Hepatocyte (in vitro differentiated cells): ENCODE data around the gene COL4A1. TPM values are rescaled to one million over a fixed set of nuclear protein-coding genes. Genes with fewer than 3 reads are reported as not detected.

Source experiments
- DNase-seq: peaks from one replicate; pipeline ENCODE4 v3.0.0-alpha.2; 2016; ENCODE audit warnings: low spot score
- H2AFZ ChIP-seq: fragments of 200-600 bp; sonication (generic); 2 replicates; pipeline ENCODE4 v1.6.0; 2016; ENCODE audit warnings: antibody characterized with exemption, mild to moderate bottlenecking
- H3K27ac ChIP-seq: fragments of 200-600 bp; sonication (generic); 2 replicates; pipeline ENCODE4 v1.5.1; 2016; ENCODE audit warnings: mild to moderate bottlenecking
- H3K27me3 ChIP-seq: fragments of 200-600 bp; sonication (generic); 2 replicates; pipeline ENCODE4 v1.6.1; 2016
- H3K36me3 ChIP-seq: fragments of 200-600 bp; sonication (generic); replicated peaks from 2 replicates; pipeline ENCODE4 v1.5.1; 2016; ENCODE audit warnings: low read depth; ENCODE audit not compliant: insufficient read depth
- H3K4me1 ChIP-seq: fragments of 200-600 bp; sonication (generic); 2 replicates; pipeline ENCODE4 v1.5.1; 2016; ENCODE audit warnings: mild to moderate bottlenecking, moderate library complexity; ENCODE audit not compliant: insufficient read depth
- H3K4me2 ChIP-seq: fragments of 200-600 bp; sonication (generic); 2 replicates; pipeline ENCODE4 v1.6.0; 2016
- H3K4me3 ChIP-seq: fragments of 200-600 bp; sonication (generic); 2 replicates; pipeline ENCODE4 v1.5.1; 2016; ENCODE audit warnings: mild to moderate bottlenecking
- H3K79me2 ChIP-seq: fragments of 200-600 bp; sonication (generic); 2 replicates; pipeline ENCODE4 v1.6.0; 2017; ENCODE audit warnings: mild to moderate bottlenecking
- H3K9me2 ChIP-seq: fragments of 200-600 bp; sonication (generic); replicated peaks from 2 replicates; pipeline ENCODE4 v1.6.0; 2017; ENCODE audit warnings: mild to moderate bottlenecking; ENCODE audit not compliant: insufficient read depth
- H3K9me3 ChIP-seq: fragments of 200-600 bp; sonication (generic); 2 replicates; pipeline ENCODE4 v1.5.1; 2016; ENCODE audit warnings: low read depth, mild to moderate bottlenecking
- H4K20me1 ChIP-seq: fragments of 200-600 bp; sonication (generic); 2 replicates; pipeline ENCODE4 v1.6.0; 2016; ENCODE audit warnings: mild to moderate bottlenecking; ENCODE audit not compliant: insufficient read depth, poor library complexity, severe bottlenecking
- CTCF ChIP-seq: fragments of 200-600 bp; sonication (generic); IDR thresholded peaks from 2 replicates; pipeline ENCODE4 v1.5.1; 2016; ENCODE audit warnings: antibody characterized with exemption, mild to moderate bottlenecking; ENCODE audit not compliant: poor library complexity
- EZH2 ChIP-seq: fragments of 200-600 bp; sonication (generic); IDR thresholded peaks from 2 replicates; pipeline ENCODE4 v1.6.1; 2016; ENCODE audit warnings: antibody characterized with exemption, mild to moderate bottlenecking, borderline replicate concordance
- EZH2phosphoT487 ChIP-seq: fragments of 200-600 bp; sonication (generic); IDR thresholded peaks from one replicate; pipeline ENCODE4 v1.6.1; 2018; ENCODE audit warnings: antibody characterized with exemption, mild to moderate bottlenecking, low read depth, moderate library complexity; ENCODE audit not compliant: unreplicated experiment, severe bottlenecking
- WGBS: methylation state at CpG from one replicate; pipeline ENCODE4 v1.1.6; 2016; ENCODE audit warnings: low lambda C conversion rate; ENCODE audit errors: missing lambda C conversion rate; 5-methylcytosine and 5-hydroxymethylcytosine counted together
- polyA plus RNA-seq: library from polyadenylated mRNA; unstranded; fragments of >200 nt; fragmentation: Nextera tagmentation; extraction: Ambion mirVana; gene quantifications from 2 replicates; pipeline ENCODE4 v1.2.1, GENCODE V29; 2016
- total RNA-seq: library from RNA; depleted of rRNA; stranded (reverse); fragments of >200 nt; gene quantifications from 2 replicates; pipeline ENCODE4 v1.2.3, GENCODE V29; 2014

Gene COL4A1
- total and polyA plus RNA-seq, 2 experiments from 2014 or later = 138 to 269 TPM

DNA sequence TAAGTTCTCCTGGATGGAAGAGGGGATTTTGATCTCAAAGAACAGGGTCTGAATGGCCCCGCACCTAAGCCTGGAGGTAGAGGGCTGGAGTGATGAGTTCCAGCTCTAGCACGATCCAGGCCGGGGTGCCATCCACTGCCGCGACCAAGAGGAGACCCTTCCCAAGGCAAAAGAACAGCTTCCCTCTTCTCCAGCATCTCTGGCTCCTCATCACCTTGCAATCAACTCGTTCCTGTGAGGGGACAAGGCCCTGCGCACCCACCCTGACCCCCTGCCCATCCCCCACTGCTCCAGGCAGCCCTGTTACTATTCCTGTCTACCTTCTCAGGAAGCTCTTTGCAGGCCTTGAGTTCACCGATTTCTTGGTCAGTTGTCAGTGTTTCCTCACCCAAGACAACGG, 17.8 kb downstream of the COL4A1 start:
- peaks cover 20% of the 10 kb centered on the region for H3K79me2 ChIP-seq
- H3K4me2 ChIP-seq = no peak overlapping the region
- DNase-seq = no peak
- H3K27ac ChIP-seq = no peak overlapping the region
- no peak overlapping the region for H3K4me3 ChIP-seq
- no peak for TF ChIP-seq CTCF
- no peaks in the 10 kb centered on the region for H3K9me2 ChIP-seq
- 96% methylated on average over 9 of the region's 9 CpGs for WGBS
- H3K36me3 ChIP-seq = no peaks in the 10 kb centered on the region
- H3K27me3 ChIP-seq = no peaks in the 10 kb centered on the region
- H2AFZ ChIP-seq = no peak overlapping the region
- no peaks in the 10 kb centered on the region for H3K9me3 ChIP-seq
- no peaks in the 10 kb centered on the region for H3K4me1 ChIP-seq
- peaks cover 3% of the 10 kb centered on the region for H4K20me1 ChIP-seq

DNA sequence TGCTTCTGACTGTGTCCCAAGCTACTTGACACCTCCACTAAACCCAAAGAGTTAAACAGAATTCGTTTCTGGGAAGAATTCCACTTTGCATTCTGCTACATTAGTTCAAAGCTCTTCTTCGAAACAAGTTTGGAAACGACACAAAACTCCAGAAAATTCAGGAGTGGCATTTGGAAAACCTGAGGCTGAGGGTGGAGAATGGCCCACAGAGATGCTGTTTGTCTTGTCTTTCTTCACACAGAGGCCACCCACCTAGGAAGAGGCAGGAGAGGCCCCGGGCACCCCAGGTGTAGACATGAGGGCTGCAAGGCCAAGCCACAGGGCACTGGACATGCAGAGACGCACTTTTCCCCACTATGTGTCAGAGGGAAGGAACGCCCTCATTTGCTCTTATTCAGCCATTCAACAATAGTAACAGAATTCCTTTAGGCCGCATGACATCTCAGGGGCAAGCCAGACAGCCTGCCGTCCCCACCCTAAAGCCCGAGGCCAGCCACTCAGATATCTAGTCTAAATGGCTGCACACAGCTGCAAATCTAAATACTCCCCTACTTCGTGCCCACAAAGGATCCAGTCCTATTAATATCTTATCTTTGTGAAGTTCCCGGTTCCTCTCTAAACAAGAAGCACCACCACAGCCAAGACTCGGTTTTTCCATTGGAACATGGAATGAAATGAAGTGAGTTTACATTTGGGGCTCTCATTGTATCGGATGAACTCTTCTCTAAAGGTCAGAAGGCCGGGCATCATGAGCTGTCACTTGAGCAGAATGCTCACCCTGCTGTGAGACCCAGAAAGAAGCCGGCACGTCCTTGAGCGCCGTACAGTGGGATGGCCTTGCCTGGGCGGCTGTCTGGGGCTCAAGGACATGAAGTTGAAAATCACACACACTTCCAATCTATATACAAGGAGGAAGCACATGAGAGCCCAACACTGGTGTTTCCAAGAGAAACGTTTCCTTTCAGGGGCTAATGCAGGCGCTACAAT, 19.8 kb downstream of the COL4A1 start:
- 83% methylated on average over 21 of the region's 21 CpGs for WGBS
- Histone ChIP-seq H3K27ac (no peak overlapping the region), H3K4me3 (no peak overlapping the region), H4K20me1 (no peaks in the 10 kb centered on the region), H3K4me1 (no peaks in the 10 kb centered on the region), H3K36me3 (no peaks in the 10 kb centered on the region), H3K79me2 (peaks cover 9% of the 10 kb centered on the region), H3K9me2 (no peaks in the 10 kb centered on the region), H3K4me2 (no peak overlapping the region), H2AFZ (no peak overlapping the region), H3K27me3 (no peaks in the 10 kb centered on the region), H3K9me3 (no peaks in the 10 kb centered on the region)
- DNase-seq = no peak
- TF ChIP-seq CTCF (no peak), EZH2phosphoT487 (no peak), EZH2 (no peak)

- Histone ChIP-seq H3K4me3 (no peak overlapping the region), H3K4me2 (no peak overlapping the region), H4K20me1 (no peaks in the 10 kb centered on the region), H3K27ac (no peak overlapping the region), H3K27me3 (no peaks in the 10 kb centered on the region), H3K9me3 (no peaks in the 10 kb centered on the region), H3K36me3 (no peaks in the 10 kb centered on the region), H3K9me2 (no peaks in the 10 kb centered on the region), H3K4me1 (no peaks in the 10 kb centered on the region), H3K79me2 (peaks cover 7% of the 10 kb centered on the region), H2AFZ (no peak overlapping the region)
- WGBS = 90% methylated on average over 14 of the region's 14 CpGs
- TF ChIP-seq CTCF (no peak), EZH2 (no peak), EZH2phosphoT487 (no peak)
- DNase-seq = no peak
Measured at GRCh38 chr13:110285991-110286832, 20.7 kb downstream of the COL4A1 start.
